Choroid plexus epithelial cell (primary cell): ENCODE results near the gene CRTC2.
"Not testable (repeated sequence)": the region's sequence is repeated elsewhere in the genome, so short reads cannot be mapped to it uniquely, and the experiment has no call there.

Source experiments
- DNase-seq: peaks from one replicate; pipeline ENCODE4 v3.0.0-alpha.2; 2010; ENCODE audit warnings: low read depth
- H3K4me3 ChIP-seq: 2 replicates; pipeline ENCODE4 v1.5.1; 2011; ENCODE audit warnings: low read depth, mild to moderate bottlenecking, control low read depth, low read length, moderate library complexity
- CTCF ChIP-seq: conservative IDR thresholded peaks from 2 replicates; pipeline ENCODE4 v1.5.1; 2011; ENCODE audit warnings: low read depth, mild to moderate bottlenecking, control low read depth, inconsistent platforms, low read length, moderate library complexity

CRTC2 gene

GRCh38 chr1:153991151-153991630, 32.8 kb upstream of the CRTC2 start:
- no peak for TF ChIP-seq CTCF
- no peak for DNase-seq
- H3K4me3 ChIP-seq: peak overlapping the region; percentile 78

GRCh38 chr1:153990468-153991150, 32.2 kb upstream of the CRTC2 start, which contains the start of gene RPS27:
RPS27 (plus strand) TSS chr1:153990762; CDS start chr1:153990797, 35 bp downstream.
- peak within 1 kb of the TSS; percentile 78 for H3K4me3 ChIP-seq
- no peak for TF ChIP-seq CTCF
- peak; percentile 99 for DNase-seq

DNA sequence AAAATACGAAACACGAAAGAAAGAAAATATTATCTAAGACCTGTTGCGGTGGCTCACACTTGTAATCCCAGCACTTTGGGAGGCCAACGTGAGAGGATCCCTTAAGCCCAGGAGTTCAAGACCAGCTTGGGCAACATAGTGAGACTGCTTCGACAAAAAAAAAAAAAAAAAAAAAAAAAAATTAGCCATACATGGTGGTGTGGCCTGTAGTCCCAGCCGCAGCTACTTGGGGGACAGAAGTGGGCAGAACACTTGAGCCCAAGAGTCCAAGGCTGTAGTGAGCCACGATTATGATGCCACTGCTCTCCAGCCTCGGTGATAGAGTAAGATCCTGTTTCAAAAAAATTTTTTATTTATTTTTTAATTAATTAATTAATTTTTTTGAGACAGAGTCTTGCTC, 29.2 kb upstream of the CRTC2 start:
- no peak for TF ChIP-seq CTCF
- no peak for DNase-seq
- H3K4me3 ChIP-seq: no peak overlapping the region

DNA sequence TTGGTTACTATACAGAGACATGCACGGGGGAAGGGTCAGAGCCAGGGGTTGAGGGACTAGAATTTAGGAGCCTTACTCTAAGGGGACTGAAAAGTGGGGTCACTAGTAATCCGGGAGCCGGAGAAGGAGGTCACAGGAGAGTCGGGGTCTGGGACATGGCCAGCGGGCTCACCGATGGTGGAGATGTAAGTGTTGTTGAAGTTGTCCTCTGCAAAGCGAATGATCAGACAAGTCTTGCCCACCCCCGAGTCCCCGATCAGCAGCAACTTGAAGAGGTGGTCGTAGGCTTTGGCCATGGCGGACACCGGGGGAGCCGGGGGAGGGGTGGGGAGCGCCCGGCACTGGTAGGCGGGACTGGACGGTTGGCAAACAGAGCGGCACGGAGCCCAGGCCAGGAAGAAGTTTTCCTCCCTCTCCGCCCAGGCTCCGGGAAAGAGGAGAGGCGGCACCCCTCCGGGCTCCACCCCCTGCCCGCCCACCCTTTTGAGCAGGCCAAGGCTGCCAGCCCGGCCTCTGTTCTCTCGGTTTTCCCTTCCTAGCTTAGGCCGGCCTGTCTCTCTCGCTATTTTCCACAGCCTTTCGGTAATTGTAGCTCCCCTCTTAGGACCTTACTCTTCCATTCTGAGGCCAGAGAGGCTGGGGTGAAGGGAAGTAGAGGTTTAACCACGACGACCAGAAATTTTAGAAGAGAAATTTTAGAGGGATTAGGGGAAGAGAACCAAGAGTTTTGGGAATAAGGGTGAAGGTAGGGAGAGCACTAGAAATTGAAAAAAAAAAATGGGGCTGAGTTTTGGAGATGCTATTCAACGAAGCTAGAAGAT, 27.7 kb upstream of the CRTC2 start, which contains the start of gene RAB13:
Gene RAB13 (minus strand): TSS at position 399 of the 821 bp plus-strand sequence. CDS start 103 bp downstream, at position 296.
- peak within 1 kb of the TSS; percentile 83 for H3K4me3 ChIP-seq
- TF ChIP-seq CTCF: no peak
- peak; percentile 81 for DNase-seq

DNA sequence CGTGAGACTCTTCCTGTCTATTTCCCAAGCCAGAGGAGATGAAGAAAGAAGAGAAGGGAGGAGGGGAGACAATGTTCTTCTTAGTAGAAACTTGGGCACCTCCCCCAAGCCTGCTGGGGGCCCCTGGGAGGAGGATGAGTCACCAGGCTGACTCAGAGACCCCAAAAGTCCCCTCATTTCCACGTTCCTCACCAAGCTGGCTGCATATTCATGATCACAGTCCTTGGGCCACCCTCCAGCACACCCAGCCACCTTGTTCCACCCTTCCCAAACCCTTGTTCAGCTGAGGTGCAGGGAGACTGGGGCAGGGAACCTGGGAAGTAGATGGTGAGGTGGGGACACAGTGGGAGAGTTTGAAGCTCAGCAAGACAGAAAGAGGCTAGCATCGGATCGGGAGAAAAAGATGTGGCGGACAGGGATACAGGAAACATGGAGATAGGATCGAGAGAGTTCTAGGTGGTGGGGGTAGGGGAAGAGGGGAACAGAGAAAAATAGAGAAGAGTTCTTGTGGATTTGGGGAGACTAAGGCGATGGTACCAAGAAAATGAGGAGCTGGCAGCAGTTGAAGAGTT, 27.0 kb upstream of the CRTC2 start:
- no peak for TF ChIP-seq CTCF
- peak; percentile 81 for DNase-seq

DNA sequence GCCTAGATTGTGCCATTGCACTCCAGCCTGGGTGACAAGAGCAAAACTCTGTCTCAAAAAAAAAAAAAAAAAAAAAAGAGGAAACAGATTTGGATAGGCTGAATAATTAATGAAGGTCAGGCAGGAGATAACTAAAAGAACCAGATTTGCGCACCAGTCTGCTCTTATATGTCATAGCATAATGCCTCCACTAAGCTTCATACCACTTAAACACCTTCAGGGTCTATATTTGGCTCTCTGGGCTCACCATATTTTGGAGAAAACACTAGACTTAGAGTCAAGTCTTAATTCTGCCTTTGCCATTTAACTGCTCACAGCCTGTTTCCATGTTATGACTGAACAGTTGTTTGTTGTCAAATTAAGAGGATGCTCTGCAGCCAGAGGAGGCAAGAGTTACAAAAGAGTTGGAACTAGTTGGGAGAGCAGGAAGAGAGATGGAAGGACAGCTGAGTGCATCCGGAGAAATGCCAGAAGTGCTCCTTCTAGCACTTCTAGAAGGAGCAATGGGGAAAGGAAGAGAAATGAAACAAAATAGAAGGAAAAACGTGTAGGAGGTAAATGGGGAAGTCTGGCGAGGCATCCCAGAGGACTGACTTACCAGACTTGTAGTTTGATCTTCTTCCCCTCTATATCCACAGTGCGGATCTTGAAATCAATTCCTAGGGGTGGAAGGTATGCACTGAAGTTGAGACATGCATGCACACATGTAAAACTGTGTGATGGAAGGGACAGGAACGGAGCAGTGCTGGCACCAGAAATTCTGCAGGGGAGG, 25.9 kb upstream of the CRTC2 start:
- no peak for DNase-seq
- H3K4me3 ChIP-seq: peak overlapping the region; percentile 83
- TF ChIP-seq CTCF: no peak

More for the DNA sequence above, 27.0 kb upstream of the CRTC2 start:
- peak overlapping the region; percentile 83 for H3K4me3 ChIP-seq

DNA sequence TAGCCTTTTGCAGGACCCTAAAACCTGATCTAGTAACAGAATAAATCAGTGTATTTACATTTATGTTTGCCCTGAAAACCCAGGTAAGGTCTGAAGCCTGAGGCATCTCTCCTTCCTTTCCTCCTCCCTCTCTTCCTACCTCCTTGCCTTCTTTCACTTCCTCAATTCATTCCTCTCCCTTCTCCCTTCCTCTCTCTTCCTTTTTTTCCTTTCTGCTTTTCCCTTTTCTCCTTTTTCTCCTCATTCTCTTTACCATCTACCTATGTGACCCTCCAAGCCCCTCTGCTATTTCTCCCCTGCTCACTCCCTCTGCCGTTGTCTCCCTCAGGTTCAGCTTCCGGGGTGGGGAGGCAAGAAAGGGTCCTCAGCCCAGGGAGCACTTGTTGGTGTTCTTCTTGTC, 23.3 kb upstream of the CRTC2 start:
- not testable (repeated sequence) for H3K4me3 ChIP-seq, DNase-seq

DNA sequence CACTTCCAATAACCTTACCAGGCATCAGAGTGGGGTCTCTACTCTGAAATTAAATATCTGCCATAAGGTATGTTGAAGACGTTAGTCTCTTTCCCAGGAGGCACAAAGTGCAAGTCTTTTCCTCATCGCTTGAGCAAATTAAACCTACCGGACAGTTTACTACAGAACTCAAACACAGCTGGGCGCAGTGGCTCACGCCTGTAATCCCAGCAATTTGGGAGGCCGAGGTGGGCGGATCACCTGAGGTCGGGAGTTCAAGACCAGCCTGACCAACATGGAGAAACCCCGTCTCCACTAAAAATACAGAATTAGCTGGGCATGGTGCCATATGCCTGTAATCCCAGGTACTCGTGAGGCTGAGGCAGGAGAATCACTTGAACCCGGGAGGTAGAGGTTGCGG, 20.7 kb upstream of the CRTC2 start:
- DNase-seq, H3K4me3 ChIP-seq: not testable (repeated sequence)
